Stimulated activated naive CD4-positive, alpha-beta T cell treated with Interleukin-2 at 50 U/mL for 16 hours (primary cell): ENCODE results near the gene WDR27.
"Not testable (repeated sequence)": the region's sequence is repeated elsewhere in the genome, so short reads cannot be mapped to it uniquely, and the experiment has no call there.

Source experiments
- DNase-seq: peaks from one replicate; lab custom pipeline; 2025; lab: John Stamatoyannopoulos, UW

WDR27 gene

GRCh38 chr6:169709293-169709692 is 7.5 kb upstream of the WDR27 start:
- DNase-seq, result no peak

GRCh38 chr6:169707772-169708171 is 5.9 kb upstream of the WDR27 start:
- no peak for DNase-seq

- no peak for DNase-seq
Measured at GRCh38 chr6:169702840-169703246, 1.0 kb upstream of the WDR27 start.

GRCh38 chr6:169701311-169701953 is 397 bp downstream of the WDR27 start:
- no peak for DNase-seq

- DNase-seq, result no peak
Measured at GRCh38 chr6:169700296-169700695, 1.5 kb downstream of the WDR27 start.

- DNase-seq, result not testable (repeated sequence)
Measured at GRCh38 chr6:169697115-169697514, 4.7 kb downstream of the WDR27 start.

- no peak for DNase-seq
Measured at GRCh38 chr6:169695131-169695530, 6.7 kb downstream of the WDR27 start.

GRCh38 chr6:169692516-169692915 is 9.3 kb downstream of the WDR27 start:
- no peak for DNase-seq

- DNase-seq, result no peak
Measured at GRCh38 chr6:169691260-169691659, 10.6 kb downstream of the WDR27 start.

GRCh38 chr6:169689287-169689686 is 12.5 kb downstream of the WDR27 start:
- no peak for DNase-seq

GRCh38 chr6:169685860-169686259 is 16.0 kb downstream of the WDR27 start:
- no peak for DNase-seq

GRCh38 chr6:169684056-169684455 is 17.8 kb downstream of the WDR27 start:
- no peak for DNase-seq

GRCh38 chr6:169678342-169678741 is 23.5 kb downstream of the WDR27 start:
- no peak for DNase-seq

GRCh38 chr6:169677096-169677495 is 24.7 kb downstream of the WDR27 start:
- no peak for DNase-seq

GRCh38 chr6:169675011-169675410 is 26.8 kb downstream of the WDR27 start:
- DNase-seq, result no peak

- DNase-seq, result no peak
Measured at GRCh38 chr6:169671563-169671962, 30.3 kb downstream of the WDR27 start.

GRCh38 chr6:169669889-169670288 is 31.9 kb downstream of the WDR27 start:
- no peak for DNase-seq

GRCh38 chr6:169669147-169669546 is 32.7 kb downstream of the WDR27 start:
- DNase-seq, result no peak

- no peak for DNase-seq
Measured at GRCh38 chr6:169668203-169668847, 33.5 kb downstream of the WDR27 start.

- no peak for DNase-seq
Measured at GRCh38 chr6:169667716-169668115, 34.1 kb downstream of the WDR27 start.

- DNase-seq, result no peak
Measured at GRCh38 chr6:169666441-169666840, 35.4 kb downstream of the WDR27 start.

- DNase-seq, result no peak
Measured at GRCh38 chr6:169665289-169665688, 36.5 kb downstream of the WDR27 start.

- DNase-seq, result no peak
Measured at GRCh38 chr6:169664227-169664626, 37.6 kb downstream of the WDR27 start.

GRCh38 chr6:169663468-169663867 is 38.4 kb downstream of the WDR27 start:
- DNase-seq, result no peak
